Measurements from ENCODE around the gene NDUFV3.

DNA sequence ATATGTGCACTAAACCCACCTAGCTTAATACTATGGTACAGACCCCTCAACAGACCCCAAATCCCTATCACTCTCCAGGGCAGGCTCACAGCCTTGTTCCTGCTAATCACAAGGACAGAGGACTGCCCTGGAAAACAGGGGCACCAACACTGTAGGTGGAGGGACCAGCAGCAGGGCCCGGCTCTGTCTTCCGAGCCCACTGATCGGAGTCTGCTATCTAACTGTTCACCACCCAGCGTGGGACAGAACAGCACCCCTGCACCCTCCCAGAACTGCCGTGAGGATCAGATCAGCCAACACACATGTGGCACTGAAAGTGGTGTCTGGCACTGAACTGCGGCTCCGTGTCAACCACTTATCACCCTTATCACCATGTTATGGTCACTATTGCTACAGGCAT lies 20.0 kb upstream of the NDUFV3 start:
- TF ChIP-seq EZH2 (IDR thresholded peaks at IDR 0.05) (no peak), POLR2AphosphoS5 (IDR thresholded peaks at IDR 0.05; ENCODE audit: borderline replicate concordance, low read depth, low read length) (no peak)

Data from SK-N-MC (cell line).